Activated CD4-positive, alpha-beta T cell treated with anti-CD3 and anti-CD28 coated beads, Interleukin-2, amount 50 U/mL, for 4 hours (primary cell): ENCODE results near the gene TMEFF2.

ENCODE experiments used
- DNase-seq, 2 experiments: peaks; one replicate each; pipeline ENCODE4 v3.0.0-alpha.2; 2020

The TMEFF2 gene

DNA sequence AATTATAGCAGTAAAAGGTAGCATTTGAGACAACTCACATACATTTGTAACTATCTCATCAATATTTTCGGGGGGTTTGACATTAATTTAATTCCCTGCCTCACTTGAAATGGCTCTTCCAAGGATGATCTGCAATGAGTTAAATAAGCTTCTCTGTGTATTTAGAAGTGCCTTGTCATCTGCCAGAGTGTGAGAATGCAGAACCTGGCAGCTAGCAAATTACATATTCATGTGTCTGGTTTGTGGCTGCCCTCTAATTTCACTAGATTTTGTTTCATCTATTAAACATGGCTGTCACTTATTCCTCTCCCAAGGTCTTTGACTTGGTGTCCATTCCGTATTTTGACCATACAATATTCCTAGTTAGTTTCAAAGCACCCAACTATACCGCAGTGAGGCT is 189.5 kb downstream of the TMEFF2 start:
- no peak for DNase-seq

DNA sequence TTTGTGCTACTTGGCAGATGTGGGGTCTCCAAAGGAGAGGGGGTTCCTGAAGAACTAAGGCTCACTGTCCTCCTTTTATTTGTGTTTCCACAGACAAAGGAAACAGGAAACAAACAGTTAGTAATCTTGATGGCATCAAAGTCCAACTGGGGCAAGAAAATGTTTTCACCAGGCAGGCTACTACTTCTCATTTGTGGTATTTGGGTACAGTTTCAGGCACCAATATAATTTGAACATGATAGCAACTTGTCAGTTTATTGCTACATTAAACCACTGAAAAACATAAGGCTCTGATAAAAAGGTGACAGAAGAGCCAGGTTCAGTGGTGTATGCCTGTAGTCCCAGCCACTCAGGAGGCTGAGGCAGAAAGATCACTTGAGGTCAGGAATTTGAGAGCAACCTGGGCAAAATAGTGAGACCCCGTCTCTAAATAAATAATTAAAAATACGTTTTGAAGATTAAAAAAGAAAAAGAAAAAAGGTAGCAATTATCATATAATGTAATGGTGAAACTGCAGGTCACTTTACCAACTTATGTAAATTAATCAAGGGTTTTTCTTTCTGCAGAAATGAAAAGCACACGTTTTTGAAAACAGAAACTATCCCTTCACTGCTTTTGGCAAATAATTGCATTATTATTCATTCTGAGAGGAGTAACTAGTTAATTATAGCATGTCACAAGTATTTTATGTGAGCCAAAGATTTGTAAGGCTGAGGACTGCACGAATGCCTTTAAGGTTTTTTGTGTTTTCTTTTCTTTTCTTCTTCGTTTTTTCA is 190.4 kb downstream of the TMEFF2 start:
- DNase-seq = no peak

DNA sequence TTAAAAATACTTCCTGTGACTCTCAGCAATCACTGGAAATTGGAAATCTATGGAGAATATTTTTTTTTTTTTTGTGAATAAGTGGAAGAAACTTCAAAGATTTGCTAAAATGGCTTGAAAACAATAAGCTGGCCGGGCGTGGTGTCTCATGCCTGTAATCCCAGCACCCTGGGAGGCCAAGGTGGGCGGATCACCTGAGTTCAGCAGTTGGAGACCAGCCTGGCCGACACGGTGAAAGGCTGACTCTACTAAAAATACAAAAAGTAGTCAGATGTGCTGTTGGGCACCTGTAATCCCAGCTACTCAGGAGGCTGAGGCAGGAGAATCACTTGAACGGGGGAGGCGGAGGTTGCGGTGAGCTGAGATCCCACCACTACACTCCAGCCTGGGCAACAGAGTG is 192.3 kb downstream of the TMEFF2 start:
- no peak for DNase-seq

DNA sequence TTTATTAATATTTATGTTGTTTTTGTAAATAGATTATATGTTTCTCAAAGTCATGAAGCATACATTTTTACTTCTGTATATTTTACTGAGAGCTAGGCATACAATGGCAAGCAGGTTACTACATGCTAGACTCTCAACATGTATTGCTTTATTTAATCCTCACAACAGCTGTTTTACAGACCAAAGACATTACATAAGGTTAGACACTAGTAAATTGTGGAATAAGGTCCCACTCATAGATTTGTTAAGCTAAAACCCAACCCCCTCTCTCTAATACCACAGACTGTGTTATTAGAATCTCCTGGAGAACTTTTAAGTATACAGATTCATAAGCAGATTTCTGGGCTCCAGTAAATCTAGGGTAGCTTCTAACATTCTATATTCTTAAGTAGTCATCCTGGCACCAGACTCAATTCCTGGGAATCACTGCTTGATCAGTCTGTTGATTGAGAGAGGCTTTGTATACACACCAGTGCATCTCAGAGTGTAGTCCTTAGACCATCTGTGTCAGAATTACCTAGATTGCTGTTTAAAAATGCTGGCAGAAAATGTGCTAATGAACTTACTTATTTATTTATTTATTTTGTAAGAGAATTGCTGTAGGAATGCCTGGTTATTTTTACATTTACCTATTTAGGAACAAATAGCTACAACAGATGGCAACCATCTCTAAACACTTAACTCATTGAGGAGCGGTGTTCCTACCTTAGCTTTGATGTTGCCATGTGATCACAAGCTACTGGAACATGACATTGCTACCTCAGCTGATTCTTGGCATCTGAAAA is 194.3 kb downstream of the TMEFF2 start:
- DNase-seq = no peak

DNA sequence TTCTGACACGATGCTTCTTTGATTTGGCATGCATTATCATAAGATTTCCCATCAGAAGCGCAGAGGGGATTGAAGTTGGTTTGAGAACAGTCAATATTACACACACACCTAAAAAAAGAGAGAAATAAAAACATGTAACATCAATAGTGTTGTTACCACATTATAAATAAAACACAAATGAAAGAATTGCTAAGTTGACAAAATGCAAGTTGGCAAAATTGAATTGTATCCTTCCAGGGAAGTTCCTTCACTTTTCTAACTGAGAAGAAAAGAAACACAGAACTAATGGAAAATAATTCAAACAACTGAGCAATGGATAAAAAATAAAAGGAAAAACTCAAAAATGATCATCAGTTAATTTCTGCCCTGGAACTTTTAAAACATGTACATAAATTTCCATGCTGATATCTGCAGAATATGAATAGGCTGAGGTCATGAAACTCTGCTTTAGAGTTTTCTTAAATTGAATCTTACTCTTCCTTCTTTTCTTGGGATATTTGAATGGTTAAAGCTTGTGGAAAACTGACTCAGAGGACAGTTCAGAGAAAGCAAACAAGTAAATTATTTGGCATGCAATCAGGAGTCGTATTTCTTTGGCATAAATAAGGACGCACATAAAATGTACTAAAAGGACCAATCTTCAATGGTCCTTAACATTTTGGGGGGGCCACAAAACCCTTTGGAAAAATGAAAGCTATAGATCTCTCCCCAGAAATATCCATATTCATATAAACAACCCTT is 195.5 kb downstream of the TMEFF2 start:
- no peak for DNase-seq

DNA sequence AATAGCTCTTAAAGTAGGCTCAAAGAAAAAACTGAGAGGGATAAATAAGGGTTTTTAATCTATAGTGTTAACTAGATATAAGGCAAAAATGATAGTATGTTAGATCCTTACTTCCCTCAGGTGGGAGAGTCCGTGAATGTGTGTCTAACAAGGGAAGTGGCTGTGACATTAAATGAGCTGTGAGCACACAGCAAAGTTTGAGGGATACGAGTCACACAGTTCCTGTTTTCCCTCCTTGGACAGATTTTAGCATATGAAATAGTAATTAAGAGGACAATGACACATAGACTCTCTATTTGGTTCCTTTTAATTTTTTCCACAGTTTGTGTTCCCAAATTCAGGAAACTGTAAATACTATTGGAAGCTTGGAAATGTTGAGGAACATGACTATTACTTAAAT is 199.4 kb downstream of the TMEFF2 start:
- DNase-seq = no peak

DNA sequence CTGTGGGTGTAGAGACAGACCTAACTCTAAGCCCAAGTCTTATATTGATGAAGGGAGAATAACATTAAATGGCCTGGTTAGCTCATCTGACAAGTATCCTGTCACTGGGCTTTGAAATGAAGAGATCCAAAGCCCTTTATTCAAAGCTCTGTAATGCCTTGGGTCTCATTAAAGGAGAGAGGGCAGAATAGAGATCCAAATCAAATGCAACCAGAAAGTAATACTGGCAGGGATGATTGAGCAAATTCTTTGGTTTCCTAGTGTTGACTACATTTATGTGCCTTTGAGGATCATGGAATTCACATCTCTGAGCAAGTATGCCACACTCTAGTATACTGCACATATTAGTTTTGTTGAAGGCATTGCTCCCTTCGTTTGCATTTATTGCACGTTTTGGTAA is 200.0 kb downstream of the TMEFF2 start:
- no peak for DNase-seq

DNA sequence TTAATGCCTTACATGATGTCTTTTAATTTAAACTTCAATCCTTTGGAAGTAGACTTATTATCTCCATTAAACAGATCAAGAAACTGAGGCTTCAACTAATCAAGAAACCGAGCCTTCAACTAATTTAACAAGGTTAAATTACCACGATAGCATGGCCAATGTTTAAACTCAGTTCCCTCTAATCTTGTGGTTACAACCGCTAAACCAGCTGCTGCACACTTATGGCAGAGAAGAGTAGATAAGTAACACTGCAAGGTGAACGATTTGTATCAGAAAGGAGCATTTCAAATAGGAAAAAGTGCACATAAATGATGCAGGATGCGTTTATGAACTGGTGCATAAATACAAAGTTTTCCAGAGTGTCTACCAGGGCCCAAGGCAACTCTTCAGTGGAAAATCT is 203.3 kb downstream of the TMEFF2 start:
- no peak for DNase-seq

DNA sequence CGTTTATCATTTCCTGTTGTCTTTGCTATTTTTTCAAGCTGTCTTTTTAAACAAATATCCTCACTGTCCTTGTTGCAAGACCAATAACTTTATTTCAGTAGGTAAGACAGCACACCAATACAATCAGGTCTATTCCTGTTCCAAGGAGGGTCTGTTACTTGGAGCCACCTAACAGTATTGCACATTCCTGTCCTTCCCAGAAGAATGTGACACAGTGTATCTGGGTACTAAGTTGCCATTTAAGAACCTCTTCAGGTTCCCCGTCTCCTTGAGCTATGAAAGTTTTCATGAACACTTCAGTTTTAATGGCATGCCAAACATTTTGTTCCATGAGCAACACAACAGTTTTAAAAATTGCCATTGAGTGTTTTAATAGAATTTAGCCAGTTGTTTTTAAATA is 209.0 kb downstream of the TMEFF2 start:
- DNase-seq = no peak

DNA sequence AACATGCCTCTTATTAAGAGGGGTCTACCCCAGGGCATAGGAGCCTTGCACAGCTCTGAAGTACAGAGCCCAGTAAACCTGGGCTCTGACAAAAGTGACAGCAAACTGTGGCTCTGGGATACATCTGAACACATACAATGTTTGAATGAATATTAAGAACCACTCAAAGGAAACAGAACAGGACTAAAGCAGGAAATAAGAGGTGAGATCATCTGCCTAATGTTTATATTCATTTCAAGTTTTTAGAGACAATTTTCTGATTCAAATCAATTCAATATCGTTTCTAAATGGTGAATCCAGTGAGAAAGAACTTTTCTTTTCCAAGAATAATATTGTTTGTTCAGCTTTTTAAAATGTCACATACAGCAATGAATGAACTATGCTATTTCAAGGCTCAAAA is 211.1 kb downstream of the TMEFF2 start:
- no peak for DNase-seq

DNA sequence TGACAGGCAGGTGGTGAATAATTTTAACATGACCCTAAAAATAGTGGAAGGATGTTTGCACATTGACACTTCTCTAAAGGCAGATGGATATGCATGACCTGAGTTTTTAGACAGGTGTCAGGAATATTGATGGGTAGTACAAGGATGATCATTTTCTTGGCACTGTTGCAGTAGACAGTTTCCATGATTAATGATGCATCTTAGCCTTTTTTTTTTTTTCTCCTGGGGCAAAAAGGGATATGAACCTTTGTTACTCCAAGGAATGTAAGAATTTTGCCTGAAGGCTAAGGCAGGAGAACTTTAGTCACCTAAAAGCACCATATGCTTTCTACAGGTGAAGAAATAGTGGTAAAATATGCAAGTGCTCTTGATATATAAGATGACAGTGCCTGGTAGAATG is 211.5 kb downstream of the TMEFF2 start:
- DNase-seq = no peak

DNA sequence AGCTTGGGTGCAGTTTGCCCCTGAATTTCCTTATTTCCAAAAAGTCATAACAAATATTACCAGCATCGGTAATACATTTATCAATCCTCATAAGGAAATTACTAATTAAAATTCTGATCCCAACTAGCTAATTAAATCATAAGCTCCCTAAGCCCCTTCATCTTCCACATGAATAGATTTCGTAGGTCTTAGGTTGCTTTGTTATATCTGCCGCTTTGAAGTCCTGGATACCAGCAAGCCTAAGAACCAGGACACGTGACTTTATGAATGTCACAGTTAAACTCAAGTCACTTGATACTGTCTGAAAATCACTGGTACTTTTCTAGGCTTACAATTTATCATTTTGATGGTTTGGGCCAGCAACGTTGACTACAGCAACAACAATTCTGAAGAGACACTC is 213.0 kb downstream of the TMEFF2 start:
- no peak for DNase-seq

DNA sequence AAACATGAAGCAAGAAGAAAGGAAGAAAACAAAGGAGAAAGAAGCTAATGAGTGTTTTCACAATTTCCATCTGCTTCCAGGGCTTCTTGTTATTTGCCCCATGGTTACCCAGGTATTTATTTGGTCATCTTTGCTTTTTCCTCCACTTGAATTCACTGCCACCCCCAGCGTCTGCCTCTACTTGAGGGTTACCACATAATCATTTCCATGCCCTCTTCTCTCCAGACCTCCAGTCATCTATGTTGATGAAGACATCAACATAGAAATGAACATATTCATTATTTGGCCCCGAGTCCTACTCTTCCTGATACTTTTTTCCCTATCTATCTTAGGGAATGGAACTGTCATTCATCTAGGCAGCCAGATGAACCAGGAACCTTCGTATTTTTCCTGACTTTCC is 214.2 kb downstream of the TMEFF2 start:
- DNase-seq = no peak

DNA sequence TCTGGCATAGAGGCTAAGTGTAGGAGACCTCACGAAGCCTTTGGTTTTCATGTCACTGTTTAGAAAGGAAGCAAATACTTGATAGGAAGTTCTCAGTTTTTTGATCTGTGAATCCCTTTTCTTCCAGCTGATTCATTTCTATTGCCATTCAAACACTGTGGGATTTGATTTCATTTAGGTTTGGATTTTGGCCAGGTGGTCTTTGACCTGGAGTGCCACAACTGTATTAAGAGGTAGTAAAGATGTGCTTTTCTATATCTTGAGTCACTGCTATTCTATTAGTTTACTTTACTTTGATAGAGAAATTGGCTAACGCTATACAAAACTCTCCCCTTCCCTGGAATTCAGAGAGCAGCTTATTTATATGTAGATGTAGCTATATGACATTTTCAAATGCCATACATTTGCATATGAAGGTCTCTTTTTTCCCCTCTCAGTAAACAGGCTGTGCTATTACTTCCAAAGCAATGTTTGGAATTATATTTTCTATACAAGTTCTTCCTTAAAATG is 215.5 kb downstream of the TMEFF2 start:
- DNase-seq = no peak

DNA sequence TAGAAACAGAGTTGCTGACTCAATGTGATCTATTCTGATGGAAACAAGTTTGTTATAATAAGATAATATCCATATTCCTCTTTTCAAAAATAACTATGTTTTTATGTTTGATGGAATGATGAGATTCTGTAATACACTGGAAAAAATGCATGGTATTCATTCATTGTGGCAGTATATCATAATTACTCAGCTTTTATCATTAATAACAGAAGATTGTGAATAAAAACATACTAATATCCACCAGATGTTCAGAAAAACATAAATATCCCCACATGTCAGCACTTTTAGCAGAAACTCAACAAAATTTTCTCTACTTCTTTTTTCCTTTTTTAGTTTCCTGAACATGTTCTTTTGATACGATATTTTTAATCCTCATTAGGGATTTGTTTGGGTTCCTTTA is 217.0 kb downstream of the TMEFF2 start:
- no peak for DNase-seq

DNA sequence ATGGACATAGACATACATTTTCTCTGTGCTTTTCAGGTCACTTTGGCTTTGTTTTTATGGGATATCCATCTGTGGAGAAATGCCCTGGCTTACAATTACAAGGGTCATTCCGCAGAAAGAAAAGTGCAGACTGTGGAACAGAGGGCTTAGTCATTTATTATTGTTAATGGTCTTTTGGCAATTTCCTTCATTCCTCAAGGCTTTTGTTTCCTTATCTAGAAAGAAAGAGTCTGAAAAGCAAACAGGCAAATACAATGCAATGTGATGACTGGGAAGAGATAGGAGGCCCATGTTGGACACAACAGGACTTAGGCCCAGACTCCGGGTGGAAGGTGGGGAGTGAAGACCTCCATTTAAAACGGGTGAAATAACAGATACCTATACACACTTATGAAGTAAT is 218.3 kb downstream of the TMEFF2 start:
- DNase-seq = no peak

DNA sequence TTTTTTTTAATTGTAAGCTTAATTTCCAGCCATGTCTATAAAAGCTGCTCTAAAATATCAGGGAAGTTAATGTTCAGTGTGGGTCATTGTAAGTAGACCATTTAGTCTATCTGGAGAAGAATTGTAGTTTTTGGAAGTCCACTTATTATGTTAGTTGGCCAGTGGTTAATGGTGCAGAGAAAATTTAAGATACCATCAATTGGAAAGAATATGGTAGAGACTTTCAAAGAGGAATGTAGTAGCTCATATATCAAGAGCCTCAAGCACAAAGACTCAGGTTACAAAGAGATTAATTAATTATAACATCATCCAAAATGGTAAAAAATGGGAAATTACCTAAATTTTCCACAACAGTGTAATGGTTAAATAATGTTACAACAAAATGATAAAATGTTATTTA is 220.1 kb downstream of the TMEFF2 start:
- no peak for DNase-seq

DNA sequence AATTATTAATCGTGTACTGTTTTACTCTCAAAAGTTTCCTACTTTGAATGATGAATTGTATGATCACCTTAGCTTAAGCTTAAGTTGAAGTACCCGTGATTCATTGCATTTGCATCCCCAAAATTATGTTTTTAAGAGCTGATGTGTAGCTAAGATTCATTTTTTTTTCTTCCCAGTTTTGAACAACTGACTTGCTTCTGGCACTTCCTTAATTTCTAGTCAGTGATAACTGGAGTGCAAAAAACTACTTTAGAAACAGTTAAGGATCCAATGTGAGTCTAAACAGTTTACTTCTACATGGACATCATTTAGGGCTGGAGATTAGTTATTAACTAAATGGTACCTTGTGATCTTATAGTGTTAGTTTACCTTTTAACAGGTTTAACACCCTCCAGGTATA is 223.9 kb downstream of the TMEFF2 start:
- DNase-seq = no peak

DNA sequence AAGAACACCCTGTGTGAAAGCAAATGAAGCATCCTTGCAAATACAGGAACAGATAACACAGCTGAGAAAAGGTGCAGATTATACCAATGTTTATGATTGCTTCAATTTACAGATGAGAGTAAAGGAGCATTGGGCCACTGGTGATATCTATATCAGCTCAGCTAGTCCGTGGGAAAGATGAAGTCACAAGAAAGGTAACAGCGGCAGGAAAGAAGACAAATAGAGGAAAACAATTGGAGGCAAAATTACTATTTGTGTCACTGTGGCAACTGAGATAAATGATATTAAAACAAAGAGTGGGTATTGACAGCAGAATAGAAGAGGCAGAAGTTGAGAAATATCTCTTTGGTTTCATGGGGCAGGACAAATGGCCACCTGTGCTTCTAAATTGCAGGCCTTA is 226.6 kb downstream of the TMEFF2 start:
- no peak for DNase-seq

DNA sequence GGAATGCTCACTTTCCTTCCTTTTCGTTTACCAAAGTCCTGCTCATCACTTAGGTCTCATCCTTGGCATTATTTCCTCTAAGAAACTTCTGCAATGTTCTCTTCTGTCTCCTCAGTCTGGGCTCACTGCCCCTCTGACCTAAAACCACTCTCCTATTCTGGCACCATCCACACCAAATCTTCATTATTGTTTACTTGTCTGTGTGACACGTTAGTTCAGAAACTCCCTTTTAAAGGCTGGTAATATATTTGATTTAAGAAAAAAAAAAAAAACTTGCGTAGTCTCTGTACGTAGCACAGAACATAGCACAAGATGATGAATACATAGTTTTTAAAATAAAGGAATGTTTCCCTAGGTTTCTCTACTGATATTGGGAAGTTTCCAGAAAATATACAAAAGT is 229.0 kb downstream of the TMEFF2 start:
- no peak for DNase-seq

DNA sequence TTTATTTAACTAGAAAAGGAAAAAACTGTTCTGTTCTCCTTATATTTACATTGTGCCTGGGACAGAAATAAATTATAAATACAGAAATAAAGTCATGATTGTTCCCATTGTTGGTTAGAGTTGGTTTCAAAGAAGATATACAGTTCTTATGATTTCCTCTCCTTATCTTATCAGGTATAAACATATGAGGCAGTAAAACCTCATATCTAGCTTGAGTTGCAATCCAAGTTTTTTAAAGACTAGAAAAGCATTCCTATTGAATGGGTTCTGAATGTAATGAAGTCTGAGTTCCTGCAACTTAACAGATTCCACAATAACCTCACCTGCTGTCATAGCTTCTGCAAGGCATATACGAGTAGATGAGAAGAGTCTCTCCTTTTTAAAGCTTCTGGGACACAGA is 233.2 kb downstream of the TMEFF2 start:
- DNase-seq = no peak

DNA sequence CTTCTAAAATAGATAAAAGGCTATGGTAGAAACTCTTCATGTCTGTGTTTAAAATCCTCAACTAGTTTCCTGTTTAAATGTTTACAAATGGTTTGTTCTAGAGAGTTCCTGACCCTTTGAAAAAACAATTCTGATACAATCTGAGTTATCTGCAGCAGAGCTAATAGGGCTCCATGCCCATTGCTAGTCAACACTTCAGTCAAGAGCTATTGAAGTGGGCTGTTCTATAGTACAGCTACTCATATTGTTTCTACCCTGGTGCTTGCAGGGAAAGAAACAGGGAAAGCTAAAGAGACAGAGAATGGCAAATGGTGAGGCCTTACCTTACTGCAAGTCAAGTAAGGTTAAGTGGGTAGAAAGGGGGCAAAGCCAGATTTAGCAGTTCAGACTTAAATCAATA is 235.5 kb downstream of the TMEFF2 start:
- DNase-seq = no peak

DNA sequence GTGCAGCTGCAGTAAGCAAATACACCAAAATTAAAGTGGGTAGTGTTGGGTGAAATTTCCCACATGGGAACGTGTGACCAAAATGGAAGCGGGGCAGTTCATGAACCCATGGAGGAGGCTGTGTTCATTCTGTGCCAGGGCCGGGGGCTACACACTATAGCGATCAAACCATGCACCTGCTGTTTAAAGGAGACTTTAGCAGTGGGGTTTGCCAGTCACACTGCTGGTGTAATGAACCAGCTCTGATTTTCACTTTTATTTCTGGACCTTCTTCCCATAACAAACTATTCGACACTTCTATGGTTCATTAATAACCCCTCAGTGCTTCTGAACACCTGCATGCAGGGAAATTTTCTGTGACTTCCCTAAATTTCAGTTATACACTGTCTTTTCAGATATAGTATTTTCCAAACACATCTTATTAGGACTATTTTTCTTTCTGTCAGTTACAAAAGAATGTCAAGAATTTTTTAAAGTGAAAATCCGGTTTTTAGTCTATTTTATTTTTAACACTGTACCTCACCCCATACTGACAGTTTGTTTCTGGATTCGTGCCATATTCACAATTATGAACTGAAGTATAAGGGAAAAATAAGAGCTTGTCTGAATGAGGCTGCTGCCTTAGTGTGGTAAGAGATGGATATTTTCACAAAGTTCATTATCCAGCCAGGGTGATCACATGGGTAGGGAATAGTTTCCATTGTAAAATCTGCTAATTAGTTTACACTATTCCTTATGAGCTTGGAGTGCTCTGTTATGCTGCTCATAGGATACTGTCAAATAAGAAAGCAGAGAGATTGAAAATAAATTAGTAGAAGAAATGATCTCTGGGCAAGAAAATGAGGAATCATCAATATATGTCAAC is 236.5 kb downstream of the TMEFF2 start:
- DNase-seq = no peak
